WTC11 (cell line): Measurements from ENCODE around the gene NBAS. TPM values are rescaled to one million over a fixed set of nuclear protein-coding genes. Genes with fewer than 3 reads are reported as not detected.

Experiments
- ATAC-seq: fragments of 200-7000 bp; cut with Tn5 transposase; 2 replicates; pipeline ENCODE4 v1.10.0; 2021; ENCODE audit warnings: mild to moderate bottlenecking, moderate library complexity
- CTCF ChIA-PET: fragments of 300-600 bp; sonication (Branson Sonifier 250); formaldehyde crosslinking; loops from one replicate; lab custom pipeline; 2021; ENCODE audit warnings: antibody characterized with exemption; lab: Charles Lee
- POLR2A ChIA-PET: fragments of 350-600 bp; sonication (Branson Sonifier 250); formaldehyde crosslinking; loops from one replicate; lab custom pipeline; 2021; ENCODE audit warnings: antibody characterized with exemption; lab: Charles Lee
- DNase-seq: peaks from one replicate; pipeline ENCODE4 v3.0.0; 2021; ENCODE audit warnings: low spot score
- H3K27ac Mint-ChIP-seq: 2 replicates; pipeline ENCODE4 v1.8.0; 2021; ENCODE audit warnings: mixed read lengths
- H3K27me3 Mint-ChIP-seq: 2 replicates; pipeline ENCODE4 v1.8.0; 2021; ENCODE audit warnings: low read depth, mild to moderate bottlenecking, moderate library complexity, mixed read lengths
- H3K36me3 Mint-ChIP-seq: 2 replicates; pipeline ENCODE4 v1.8.0; 2021; ENCODE audit warnings: mixed read lengths
- H3K4me1 Mint-ChIP-seq: 2 replicates; pipeline ENCODE4 v1.8.0; 2022; ENCODE audit warnings: mixed read lengths
- H3K4me3 Mint-ChIP-seq: 2 replicates; pipeline ENCODE4 v1.8.0; 2021; ENCODE audit warnings: mild to moderate bottlenecking, moderate library complexity, mixed read lengths
- H3K9me3 Mint-ChIP-seq: 2 replicates; pipeline ENCODE4 v1.8.0; 2021; ENCODE audit warnings: mixed read lengths
- CBFB ChIP-seq: sonication (generic); formaldehyde crosslinking; IDR thresholded peaks from 2 replicates; pipeline ENCODE4 v1.8.1; 2022; ENCODE audit warnings: mild to moderate bottlenecking, low read depth, missing genetic modification reagents
- CTCF ChIP-seq: fragments of 200-600 bp; IDR thresholded peaks from 2 replicates; pipeline ENCODE4 v1.8.0; 2022; ENCODE audit warnings: antibody characterized with exemption
- KAT7 ChIP-seq: sonication (generic); formaldehyde crosslinking; IDR thresholded peaks from 2 replicates; pipeline ENCODE4 v1.8.1; 2023; ENCODE audit warnings: missing genetic modification reagents, mild to moderate bottlenecking, borderline replicate concordance
- MXD4 ChIP-seq: fragments of 250-450 bp; sonication (Bioruptor Pico); IDR thresholded peaks from 2 replicates; pipeline ENCODE4 v1.8.0; 2021; ENCODE audit warnings: mild to moderate bottlenecking, moderate library complexity, borderline replicate concordance
- NFYB ChIP-seq: sonication (generic); formaldehyde crosslinking; conservative IDR thresholded peaks from 2 replicates; pipeline ENCODE4 v1.8.0; 2022; ENCODE audit warnings: low read depth, missing genetic modification reagents
- PRRX2 ChIP-seq: fragments of 250-450 bp; sonication (Bioruptor Pico); IDR thresholded peaks from 2 replicates; pipeline ENCODE4 v1.8.0; 2021; ENCODE audit warnings: mild to moderate bottlenecking
- RORB ChIP-seq: fragments of 250-450 bp; sonication (Bioruptor Pico); IDR thresholded peaks from 2 replicates; pipeline ENCODE4 v1.9.0; 2021; ENCODE audit warnings: mild to moderate bottlenecking
- TP53 ChIP-seq: sonication (generic); formaldehyde crosslinking; IDR thresholded peaks from 2 replicates; pipeline ENCODE4 v1.8.1; 2023; ENCODE audit warnings: mild to moderate bottlenecking, missing genetic modification reagents
- ZNF219 ChIP-seq: sonication (generic); formaldehyde crosslinking; IDR thresholded peaks from 2 replicates; pipeline ENCODE4 v1.8.0; 2023; ENCODE audit warnings: missing genetic modification reagents, mild to moderate bottlenecking, borderline replicate concordance
- ZNF263 ChIP-seq: sonication (generic); formaldehyde crosslinking; IDR thresholded peaks from 2 replicates; pipeline ENCODE4 v1.8.1; 2022; ENCODE audit warnings: low read depth, mild to moderate bottlenecking, moderate library complexity, missing genetic modification reagents
- ZNF532 ChIP-seq: fragments of 250-450 bp; sonication (Bioruptor Pico); IDR thresholded peaks from 2 replicates; pipeline ENCODE4 v1.9.0; 2021; ENCODE audit warnings: mild to moderate bottlenecking, borderline replicate concordance
- total RNA-seq: library from RNA; stranded (reverse); gene quantifications from 3 replicates; pipeline ENCODE4 v1.2.3, GENCODE V29; 2021
- TF ChIP-seq, protein P1 (sequence below): sonication (generic); formaldehyde crosslinking; IDR thresholded peaks from 2 replicates; pipeline ENCODE4 v1.8.0; 2022; ENCODE audit warnings: mild to moderate bottlenecking, missing genetic modification reagents
- TF ChIP-seq, protein P2 (sequence below): sonication (generic); formaldehyde crosslinking; IDR thresholded peaks from 2 replicates; pipeline ENCODE4 v1.8.1; 2022; ENCODE audit warnings: low read depth, mild to moderate bottlenecking, moderate library complexity, missing genetic modification reagents, borderline replicate concordance
- TF ChIP-seq, protein P3 (sequence below): sonication (generic); formaldehyde crosslinking; conservative IDR thresholded peaks from 2 replicates; pipeline ENCODE4 v1.8.1; 2022; ENCODE audit warnings: mild to moderate bottlenecking, missing genetic modification reagents
- TF ChIP-seq, protein P4 (sequence below): sonication (generic); formaldehyde crosslinking; IDR thresholded peaks from 2 replicates; pipeline ENCODE4 v1.8.0; 2022; ENCODE audit warnings: mild to moderate bottlenecking, missing genetic modification reagents
- TF ChIP-seq, protein P5 (sequence below): sonication (generic); formaldehyde crosslinking; IDR thresholded peaks from 2 replicates; pipeline ENCODE4 v1.8.0; 2023; ENCODE audit warnings: mild to moderate bottlenecking, missing genetic modification reagents
- TF ChIP-seq, protein P6 (sequence below): sonication (generic); formaldehyde crosslinking; IDR thresholded peaks from 2 replicates; pipeline ENCODE4 v1.8.1; 2023; ENCODE audit warnings: mild to moderate bottlenecking, missing genetic modification reagents, moderate library complexity
- TF ChIP-seq, protein P7 (sequence below): sonication (generic); formaldehyde crosslinking; IDR thresholded peaks from 2 replicates; pipeline ENCODE4 v1.8.0; 2023; ENCODE audit warnings: missing genetic modification reagents

The NBAS gene
- total RNA-seq, 1 experiment from 2014 or later: 32.3 TPM

DNA sequence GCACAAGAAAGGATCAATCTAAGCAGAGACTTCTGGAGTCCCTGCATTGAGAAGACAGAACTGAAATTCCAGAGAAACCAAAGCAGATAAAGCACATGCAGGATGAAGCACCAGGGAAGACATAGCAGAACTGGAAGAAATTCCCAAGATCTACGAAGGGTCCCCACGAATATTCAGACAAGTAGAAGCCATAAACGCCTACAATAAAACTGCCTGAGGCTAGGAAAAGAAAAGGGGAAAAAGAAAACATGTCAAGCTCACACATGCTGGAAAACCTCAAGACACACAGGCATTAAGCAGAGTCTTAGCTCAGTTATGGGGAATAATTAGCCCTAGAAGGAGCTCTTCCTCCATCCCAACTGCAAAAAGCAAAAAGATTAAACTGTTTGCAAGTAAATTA is 171.2 kb downstream of the NBAS start:
- no peaks in the 10 kb centered on the region for H3K9me3 Mint-ChIP-seq
- peak overlapping the region; percentile 15; the same call in 1 of the 2 replicates for H3K27ac Mint-ChIP-seq
- ATAC-seq (no peak), DNase-seq (no peak)
- CTCF ChIA-PET: no interaction called here
- H3K36me3 Mint-ChIP-seq: no peaks in the 10 kb centered on the region
- H3K27me3 Mint-ChIP-seq: no peaks in the 10 kb centered on the region
- TF ChIP-seq, protein P1, sequence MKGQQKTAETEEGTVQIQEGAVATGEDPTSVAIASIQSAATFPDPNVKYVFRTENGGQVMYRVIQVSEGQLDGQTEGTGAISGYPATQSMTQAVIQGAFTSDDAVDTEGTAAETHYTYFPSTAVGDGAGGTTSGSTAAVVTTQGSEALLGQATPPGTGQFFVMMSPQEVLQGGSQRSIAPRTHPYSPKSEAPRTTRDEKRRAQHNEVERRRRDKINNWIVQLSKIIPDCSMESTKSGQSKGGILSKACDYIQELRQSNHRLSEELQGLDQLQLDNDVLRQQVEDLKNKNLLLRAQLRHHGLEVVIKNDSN (CRISPR knock-in tag): no peak
- TF ChIP-seq, protein P2, sequence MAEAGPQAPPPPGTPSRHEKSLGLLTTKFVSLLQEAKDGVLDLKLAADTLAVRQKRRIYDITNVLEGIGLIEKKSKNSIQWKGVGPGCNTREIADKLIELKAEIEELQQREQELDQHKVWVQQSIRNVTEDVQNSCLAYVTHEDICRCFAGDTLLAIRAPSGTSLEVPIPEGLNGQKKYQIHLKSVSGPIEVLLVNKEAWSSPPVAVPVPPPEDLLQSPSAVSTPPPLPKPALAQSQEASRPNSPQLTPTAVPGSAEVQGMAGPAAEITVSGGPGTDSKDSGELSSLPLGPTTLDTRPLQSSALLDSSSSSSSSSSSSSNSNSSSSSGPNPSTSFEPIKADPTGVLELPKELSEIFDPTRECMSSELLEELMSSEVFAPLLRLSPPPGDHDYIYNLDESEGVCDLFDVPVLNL: no peak
- TF ChIP-seq CTCF: no peak
- no peak for TF ChIP-seq TP53
- no peak for TF ChIP-seq ZNF263
- no peak for TF ChIP-seq NFYB (CRISPR knock-in tag)
- no peak for TF ChIP-seq MXD4
- no peak for TF ChIP-seq KAT7 (CRISPR knock-in tag)
- no peak for TF ChIP-seq ZNF219 (CRISPR knock-in tag)
- TF ChIP-seq, protein P3, sequence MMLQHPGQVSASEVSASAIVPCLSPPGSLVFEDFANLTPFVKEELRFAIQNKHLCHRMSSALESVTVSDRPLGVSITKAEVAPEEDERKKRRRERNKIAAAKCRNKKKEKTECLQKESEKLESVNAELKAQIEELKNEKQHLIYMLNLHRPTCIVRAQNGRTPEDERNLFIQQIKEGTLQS (CRISPR knock-in tag): no peak
- TF ChIP-seq CBFB (CRISPR knock-in tag): no peak
- TF ChIP-seq, protein P4, sequence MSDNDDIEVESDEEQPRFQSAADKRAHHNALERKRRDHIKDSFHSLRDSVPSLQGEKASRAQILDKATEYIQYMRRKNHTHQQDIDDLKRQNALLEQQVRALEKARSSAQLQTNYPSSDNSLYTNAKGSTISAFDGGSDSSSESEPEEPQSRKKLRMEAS: no peak
- no peak for TF ChIP-seq RORB (CRISPR knock-in tag)
- TF ChIP-seq, protein P5, sequence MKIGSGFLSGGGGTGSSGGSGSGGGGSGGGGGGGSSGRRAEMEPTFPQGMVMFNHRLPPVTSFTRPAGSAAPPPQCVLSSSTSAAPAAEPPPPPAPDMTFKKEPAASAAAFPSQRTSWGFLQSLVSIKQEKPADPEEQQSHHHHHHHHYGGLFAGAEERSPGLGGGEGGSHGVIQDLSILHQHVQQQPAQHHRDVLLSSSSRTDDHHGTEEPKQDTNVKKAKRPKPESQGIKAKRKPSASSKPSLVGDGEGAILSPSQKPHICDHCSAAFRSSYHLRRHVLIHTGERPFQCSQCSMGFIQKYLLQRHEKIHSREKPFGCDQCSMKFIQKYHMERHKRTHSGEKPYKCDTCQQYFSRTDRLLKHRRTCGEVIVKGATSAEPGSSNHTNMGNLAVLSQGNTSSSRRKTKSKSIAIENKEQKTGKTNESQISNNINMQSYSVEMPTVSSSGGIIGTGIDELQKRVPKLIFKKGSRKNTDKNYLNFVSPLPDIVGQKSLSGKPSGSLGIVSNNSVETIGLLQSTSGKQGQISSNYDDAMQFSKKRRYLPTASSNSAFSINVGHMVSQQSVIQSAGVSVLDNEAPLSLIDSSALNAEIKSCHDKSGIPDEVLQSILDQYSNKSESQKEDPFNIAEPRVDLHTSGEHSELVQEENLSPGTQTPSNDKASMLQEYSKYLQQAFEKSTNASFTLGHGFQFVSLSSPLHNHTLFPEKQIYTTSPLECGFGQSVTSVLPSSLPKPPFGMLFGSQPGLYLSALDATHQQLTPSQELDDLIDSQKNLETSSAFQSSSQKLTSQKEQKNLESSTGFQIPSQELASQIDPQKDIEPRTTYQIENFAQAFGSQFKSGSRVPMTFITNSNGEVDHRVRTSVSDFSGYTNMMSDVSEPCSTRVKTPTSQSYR (CRISPR knock-in tag): no peak
- no peak for TF ChIP-seq PRRX2
- TF ChIP-seq, protein P6, sequence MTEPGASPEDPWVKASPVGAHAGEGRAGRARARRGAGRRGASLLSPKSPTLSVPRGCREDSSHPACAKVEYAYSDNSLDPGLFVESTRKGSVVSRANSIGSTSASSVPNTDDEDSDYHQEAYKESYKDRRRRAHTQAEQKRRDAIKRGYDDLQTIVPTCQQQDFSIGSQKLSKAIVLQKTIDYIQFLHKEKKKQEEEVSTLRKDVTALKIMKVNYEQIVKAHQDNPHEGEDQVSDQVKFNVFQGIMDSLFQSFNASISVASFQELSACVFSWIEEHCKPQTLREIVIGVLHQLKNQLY (CRISPR knock-in tag): no peak
- TF ChIP-seq ZNF532 (CRISPR knock-in tag): no peak
- TF ChIP-seq, protein P7, sequence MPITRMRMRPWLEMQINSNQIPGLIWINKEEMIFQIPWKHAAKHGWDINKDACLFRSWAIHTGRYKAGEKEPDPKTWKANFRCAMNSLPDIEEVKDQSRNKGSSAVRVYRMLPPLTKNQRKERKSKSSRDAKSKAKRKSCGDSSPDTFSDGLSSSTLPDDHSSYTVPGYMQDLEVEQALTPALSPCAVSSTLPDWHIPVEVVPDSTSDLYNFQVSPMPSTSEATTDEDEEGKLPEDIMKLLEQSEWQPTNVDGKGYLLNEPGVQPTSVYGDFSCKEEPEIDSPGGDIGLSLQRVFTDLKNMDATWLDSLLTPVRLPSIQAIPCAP: no peak
- no peak overlapping the region for H3K4me3 Mint-ChIP-seq
- POLR2A ChIA-PET: no interaction called here
- peaks cover 13% of the 10 kb centered on the region for H3K4me1 Mint-ChIP-seq
